ENCODE results near the gene IL13RA2.

GRCh38 chrX:115031989-115032388 is 14.6 kb upstream of the IL13RA2 start:
- TF ChIP-seq POLR2A (IDR thresholded peaks at IDR 0.05) (no peak), CTCF (IDR thresholded peaks at IDR 0.05) (no peak)
